ENCODE data around the gene FBLN5. TPM values are rescaled to one million over a fixed set of nuclear protein-coding genes. Genes with fewer than 3 reads are reported as not detected.

The FBLN5 gene
- total RNA-seq, 1 donor from 2014 or later, result 2.2 TPM

GRCh38 chr14:91827746-91828145 is 119.7 kb downstream of the FBLN5 start:
- no peak for DNase-seq (ENCODE audit: low read depth)
- H3K4me3 ChIP-seq (ENCODE audit: low read depth, low read length), result no peak overlapping the region
- TF ChIP-seq, protein P1, sequence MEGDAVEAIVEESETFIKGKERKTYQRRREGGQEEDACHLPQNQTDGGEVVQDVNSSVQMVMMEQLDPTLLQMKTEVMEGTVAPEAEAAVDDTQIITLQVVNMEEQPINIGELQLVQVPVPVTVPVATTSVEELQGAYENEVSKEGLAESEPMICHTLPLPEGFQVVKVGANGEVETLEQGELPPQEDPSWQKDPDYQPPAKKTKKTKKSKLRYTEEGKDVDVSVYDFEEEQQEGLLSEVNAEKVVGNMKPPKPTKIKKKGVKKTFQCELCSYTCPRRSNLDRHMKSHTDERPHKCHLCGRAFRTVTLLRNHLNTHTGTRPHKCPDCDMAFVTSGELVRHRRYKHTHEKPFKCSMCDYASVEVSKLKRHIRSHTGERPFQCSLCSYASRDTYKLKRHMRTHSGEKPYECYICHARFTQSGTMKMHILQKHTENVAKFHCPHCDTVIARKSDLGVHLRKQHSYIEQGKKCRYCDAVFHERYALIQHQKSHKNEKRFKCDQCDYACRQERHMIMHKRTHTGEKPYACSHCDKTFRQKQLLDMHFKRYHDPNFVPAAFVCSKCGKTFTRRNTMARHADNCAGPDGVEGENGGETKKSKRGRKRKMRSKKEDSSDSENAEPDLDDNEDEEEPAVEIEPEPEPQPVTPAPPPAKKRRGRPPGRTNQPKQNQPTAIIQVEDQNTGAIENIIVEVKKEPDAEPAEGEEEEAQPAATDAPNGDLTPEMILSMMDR (conservative IDR thresholded peaks at IDR 0.05; ENCODE audit: low read depth, low read length), result no peak

Other genes starting within 250 kb of the FBLN5 start
- not detected in 2 replicates for gene CATSPERB, start 215.6 kb downstream of the FBLN5 start, total RNA-seq
- gene TC2N, start 80.2 kb downstream of the FBLN5 start, total RNA-seq, result 3.0 and 5.1 TPM in 2 replicates
- gene TRIP11, start 92.4 kb upstream of the FBLN5 start, total RNA-seq, result 12.0 and 15.1 TPM in 2 replicates
- gene ATXN3, start 158.9 kb upstream of the FBLN5 start, total RNA-seq, result 15.0 and 23.1 TPM in 2 replicates
- gene NDUFB1, start 174.0 kb upstream of the FBLN5 start, total RNA-seq, result 174 and 316 TPM in 2 replicates
- 35.5 and 35.6 TPM in 2 replicates for gene CPSF2, start 174.3 kb upstream of the FBLN5 start, total RNA-seq